HG03575 (cell line): ENCODE results near the gene UMOD.

ENCODE experiments used
- ATAC-seq: cut with Tn5 transposase; IDR thresholded peaks from one replicate; pipeline ENCODE4 v1.9.1; 2021; ENCODE audit not compliant: unreplicated experiment, insufficient number of reproducible peaks, low FRiP score; ENCODE audit errors: extremely low read depth

UMOD gene

GRCh38 chr16:20372701-20373100 lies 20.2 kb upstream of the UMOD start:
- ATAC-seq = no peak

DNA sequence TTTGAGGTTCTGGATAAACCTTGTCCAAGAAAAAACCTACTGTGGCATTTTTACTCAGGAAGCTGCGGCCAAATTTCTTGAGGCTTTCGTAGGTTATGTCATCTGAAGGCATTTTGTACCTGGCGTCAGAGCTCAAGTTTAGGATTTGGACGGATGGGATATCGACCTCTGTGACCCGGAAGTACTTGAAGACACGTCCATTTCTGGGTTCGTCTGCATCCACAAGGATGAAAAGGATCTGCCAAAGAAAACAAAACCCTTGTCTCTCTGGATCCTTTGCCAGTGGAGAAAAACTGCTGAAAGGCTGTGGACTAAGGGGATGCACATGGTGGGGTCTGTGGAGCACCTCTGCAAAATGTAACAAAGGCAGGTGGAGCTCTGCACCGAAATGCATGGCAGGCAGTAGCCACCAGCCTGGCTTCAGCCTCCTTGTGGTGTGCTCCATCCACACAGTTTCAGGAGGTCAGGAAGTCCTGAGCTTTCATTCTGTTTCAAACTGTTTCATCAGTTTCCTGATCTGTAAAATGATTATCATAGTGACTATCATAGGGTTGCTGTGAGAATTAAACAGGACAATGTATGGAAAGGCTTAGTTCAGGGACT lies 17.0 kb upstream of the UMOD start:
- ATAC-seq = no peak

GRCh38 chr16:20364051-20364450 lies 11.5 kb upstream of the UMOD start:
- no peak for ATAC-seq

- no peak for ATAC-seq
Observed at GRCh38 chr16:20363191-20363590, 10.7 kb upstream of the UMOD start.

DNA sequence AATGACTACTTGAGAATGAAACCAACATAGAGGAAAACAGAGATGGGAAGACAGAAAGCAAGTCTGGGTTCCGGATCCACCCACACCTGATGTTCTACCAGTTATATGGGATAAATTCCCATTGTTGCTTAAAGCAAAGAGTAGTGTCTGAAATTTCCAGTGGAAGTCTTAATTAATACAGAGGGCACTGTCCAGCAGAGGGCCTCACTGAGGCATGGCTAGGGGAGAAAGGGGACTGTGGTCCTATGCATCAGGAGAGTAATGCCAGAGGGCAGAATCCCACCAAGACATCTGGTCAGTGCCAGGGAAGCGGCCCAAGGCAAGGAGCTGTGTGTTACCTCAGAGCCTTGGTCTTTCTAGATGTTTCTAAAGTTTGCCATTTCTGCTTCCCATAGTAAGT lies 7.5 kb upstream of the UMOD start:
- ATAC-seq = no peak

- no peak for ATAC-seq
Observed at GRCh38 chr16:20355114-20355782, 2.7 kb upstream of the UMOD start.

- ATAC-seq = no peak
Observed at GRCh38 chr16:20353379-20353778, 864 bp upstream of the UMOD start.

GRCh38 chr16:20349615-20350014 lies 2.9 kb downstream of the UMOD start:
- no peak for ATAC-seq

DNA sequence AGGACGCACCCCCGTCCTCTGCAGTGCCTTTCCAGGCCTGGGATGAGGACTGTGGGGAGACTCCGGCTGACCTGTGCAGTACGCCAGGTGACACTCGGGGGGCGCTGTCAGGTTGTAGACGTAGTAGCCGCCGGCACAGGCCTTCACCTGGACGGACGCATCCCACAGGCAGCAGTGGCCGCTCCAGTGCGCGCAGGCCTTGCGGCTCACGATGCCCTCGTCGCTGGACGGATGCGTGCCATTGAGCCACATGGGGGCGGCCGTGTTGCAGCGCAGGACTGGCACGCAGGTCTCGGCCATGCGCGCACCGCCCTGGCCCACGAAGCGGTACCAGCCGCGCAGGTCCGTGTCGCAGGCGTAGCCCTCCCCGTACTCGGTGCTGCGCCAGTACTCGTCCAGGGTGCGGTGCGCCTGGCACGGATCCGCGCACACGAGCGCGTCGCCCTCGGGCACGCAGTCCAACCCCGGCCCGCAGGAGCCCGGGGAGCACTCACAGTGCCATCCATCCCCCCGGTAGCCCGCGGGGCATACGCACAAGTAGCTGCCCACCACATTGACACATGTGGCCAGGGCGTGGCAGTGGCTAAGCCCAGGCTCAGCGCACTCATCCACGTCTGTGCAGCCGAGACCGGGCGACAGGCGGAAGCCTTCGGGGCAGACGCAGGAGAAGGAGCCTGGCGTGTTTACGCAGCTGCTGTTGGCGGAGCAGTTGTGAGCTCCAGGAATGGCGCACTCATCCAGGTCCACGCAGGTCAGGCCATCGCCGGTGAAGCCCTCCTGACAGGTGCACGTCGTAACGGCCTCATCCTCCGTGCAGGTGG lies 3.9 kb downstream of the UMOD start:
- ATAC-seq = no peak

- ATAC-seq = no peak
Observed at GRCh38 chr16:20347666-20348364, 4.7 kb downstream of the UMOD start.

DNA sequence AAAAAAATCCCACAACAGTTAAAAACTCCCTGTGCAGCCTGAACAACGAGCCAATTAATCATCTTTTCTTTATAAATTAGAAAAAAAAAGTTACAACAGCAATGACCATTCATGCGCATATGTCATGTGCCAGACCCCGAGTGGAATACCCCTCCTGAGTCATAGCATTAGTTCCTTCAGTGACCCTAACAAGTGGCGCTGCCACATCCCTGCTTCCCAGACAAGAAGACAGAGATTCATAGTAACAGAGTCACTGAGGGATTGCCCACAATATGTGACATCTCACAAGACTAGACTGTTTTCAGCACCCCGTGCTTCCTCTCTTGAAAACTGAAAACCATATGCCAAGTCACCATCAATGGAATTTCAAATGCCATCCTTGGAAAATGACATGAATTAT lies 7.9 kb downstream of the UMOD start:
- no peak for ATAC-seq

GRCh38 chr16:20339744-20340143 lies 12.8 kb downstream of the UMOD start:
- ATAC-seq = no peak

- no peak for ATAC-seq
Observed at GRCh38 chr16:20336955-20337354, 15.6 kb downstream of the UMOD start.

DNA sequence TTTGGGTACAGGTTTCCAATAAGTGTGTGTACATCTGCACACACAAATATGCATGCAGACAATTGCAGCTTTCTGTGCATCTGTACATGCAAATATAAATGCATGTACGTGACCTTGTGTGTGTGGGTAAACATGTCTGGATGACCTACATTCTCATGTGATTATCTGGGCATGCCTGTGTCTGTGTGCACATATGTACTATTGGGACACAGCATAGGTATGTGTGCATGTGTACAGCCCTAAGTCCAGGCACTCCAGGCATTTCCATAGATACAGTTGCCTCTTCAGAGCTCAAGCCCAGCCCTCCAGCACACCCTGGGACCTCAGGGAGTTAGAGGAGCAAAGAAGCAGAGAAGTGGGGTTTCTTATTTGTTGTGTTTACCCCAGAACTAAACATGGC lies 18.1 kb downstream of the UMOD start:
- ATAC-seq = no peak

DNA sequence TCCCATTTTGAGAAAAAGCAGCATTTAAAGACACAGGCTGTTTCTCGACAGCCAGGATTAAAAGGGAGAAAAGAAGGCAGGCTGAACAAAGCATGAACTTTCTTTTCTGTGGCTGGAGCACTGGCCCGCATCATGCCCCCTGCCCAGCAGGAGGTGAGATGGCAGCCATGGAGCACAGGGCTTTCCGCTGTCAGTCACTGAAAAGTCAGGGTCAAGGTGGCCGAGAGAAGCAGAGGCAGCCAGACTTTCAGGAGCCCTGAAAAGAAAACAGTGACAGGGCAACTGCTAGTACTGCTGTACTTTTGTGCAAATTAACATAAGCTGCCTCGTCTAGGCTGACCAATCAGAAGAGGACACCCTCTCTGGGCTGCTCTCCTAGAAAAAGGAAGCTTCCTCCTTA lies 19.4 kb downstream of the UMOD start:
- no peak for ATAC-seq

GRCh38 chr16:20332411-20332810 lies 20.1 kb downstream of the UMOD start:
- ATAC-seq = no peak

GRCh38 chr16:20331635-20332034 lies 20.9 kb downstream of the UMOD start:
- ATAC-seq = no peak

DNA sequence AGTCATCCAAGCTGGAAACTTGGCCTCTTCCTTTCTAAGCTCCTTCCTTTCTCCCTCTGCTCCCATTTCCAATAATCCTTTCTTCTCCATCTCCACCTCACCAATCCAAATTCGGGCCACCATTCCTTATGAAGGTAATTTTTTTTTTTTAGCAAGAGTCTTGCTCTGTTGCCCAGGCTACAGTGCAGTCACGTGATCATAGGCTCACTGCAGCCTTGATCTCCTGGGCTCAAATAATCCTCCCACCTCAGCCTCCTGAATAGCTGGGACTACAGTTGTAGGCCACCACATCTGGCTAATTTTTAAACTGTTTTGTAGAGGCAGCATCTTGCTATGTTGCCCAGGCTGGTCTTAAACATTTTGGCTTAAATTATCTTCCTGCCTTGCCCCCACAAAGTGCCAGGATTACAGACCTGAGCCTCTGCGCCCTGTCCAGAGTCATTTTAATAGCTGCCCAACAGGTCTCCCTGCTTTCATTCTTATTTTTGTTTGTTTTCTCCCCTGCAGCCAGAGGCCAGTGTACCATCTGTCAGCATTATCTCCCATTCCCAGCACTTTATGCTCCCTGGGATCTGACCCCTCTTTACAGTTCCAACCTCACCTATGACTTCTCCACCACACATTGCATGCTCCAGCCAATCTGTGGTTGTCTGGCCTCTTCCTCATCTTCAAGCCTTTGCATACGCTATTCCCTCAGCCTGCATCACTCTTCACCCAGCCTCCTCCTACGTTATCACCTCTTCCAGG lies 22.9 kb downstream of the UMOD start:
- ATAC-seq = no peak

- ATAC-seq = no peak
Observed at GRCh38 chr16:20327444-20328041, 25.0 kb downstream of the UMOD start, which contains the start of gene GP2. GP2 (minus strand) TSS chr16:20327513; CDS start chr16:20326431, 1,082 bp downstream.
